Measurements from ENCODE around the gene TPGS1. TPM values are rescaled to one million over a fixed set of nuclear protein-coding genes. Genes with fewer than 3 reads are reported as not detected.

The TPGS1 gene
- total RNA-seq, 1 donor from 2014 or later: 26.1 TPM

GRCh38 chr19:497491-497868, 9.8 kb upstream of the TPGS1 start:
- Mint-ChIP-seq H3K27ac (no peak overlapping the region), H3K4me1 (ENCODE audit: unreplicated experiment) (peaks cover under 1% of the 10 kb centered on the region), H3K36me3 (no peaks in the 10 kb centered on the region), H3K4me3 (no peak overlapping the region), H3K9me3 (no peaks in the 10 kb centered on the region), H3K27me3 (peaks cover 28% of the 10 kb centered on the region)
- DNase-seq (ENCODE audit: extremely low spot score, unreplicated experiment): no peak
- TF ChIP-seq CTCF (conservative IDR thresholded peaks at IDR 0.05): no peak

- no peak overlapping the region for H3K4me3 Mint-ChIP-seq
- no peaks in the 10 kb centered on the region for H3K9me3 Mint-ChIP-seq
- no peak overlapping the region for H3K27ac Mint-ChIP-seq
- no peak for TF ChIP-seq CTCF (conservative IDR thresholded peaks at IDR 0.05)
- H3K4me1 Mint-ChIP-seq (ENCODE audit: unreplicated experiment): peaks cover 6% of the 10 kb centered on the region
- no peak for DNase-seq (ENCODE audit: extremely low spot score, unreplicated experiment)
- no peaks in the 10 kb centered on the region for H3K36me3 Mint-ChIP-seq
- peaks cover 30% of the 10 kb centered on the region for H3K27me3 Mint-ChIP-seq
Observed at GRCh38 chr19:497869-498510, 9.3 kb upstream of the TPGS1 start.

GRCh38 chr19:498511-498891, 8.8 kb upstream of the TPGS1 start:
- Mint-ChIP-seq H3K9me3 (no peaks in the 10 kb centered on the region), H3K4me3 (no peak overlapping the region), H3K4me1 (ENCODE audit: unreplicated experiment) (peaks cover 6% of the 10 kb centered on the region), H3K27me3 (peaks cover 30% of the 10 kb centered on the region), H3K36me3 (no peaks in the 10 kb centered on the region), H3K27ac (no peak overlapping the region)
- no peak for TF ChIP-seq CTCF (conservative IDR thresholded peaks at IDR 0.05)
- no peak for DNase-seq (ENCODE audit: extremely low spot score, unreplicated experiment)

DNA sequence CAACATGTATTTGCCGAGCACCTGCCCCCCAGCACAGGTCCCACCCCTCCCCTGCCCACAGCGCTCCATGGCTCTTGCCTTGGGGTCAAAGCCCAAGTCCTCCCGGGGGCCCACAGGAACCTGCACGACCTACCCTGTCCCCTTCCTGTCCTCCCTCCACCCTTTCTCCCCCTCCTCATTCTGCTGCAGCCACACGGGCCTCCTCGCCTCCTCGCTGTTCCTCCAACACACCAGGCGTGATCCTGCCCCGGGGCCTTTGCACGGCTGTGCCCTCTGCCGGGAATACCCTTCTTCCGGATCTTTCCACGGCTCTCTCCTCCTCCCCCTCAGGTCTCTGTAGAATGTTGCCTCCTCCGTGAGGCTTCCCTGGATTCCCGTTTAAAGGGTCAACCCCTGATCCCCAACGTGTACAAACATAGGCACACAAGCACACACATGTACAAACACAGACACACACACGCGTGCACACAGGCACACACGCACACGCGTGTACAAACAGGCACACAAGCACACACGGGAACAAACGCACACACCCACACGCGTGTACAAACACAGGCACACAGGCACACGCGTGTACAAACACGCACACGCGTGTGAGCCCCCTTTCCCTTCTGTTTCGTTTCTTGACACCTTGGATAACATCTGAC, 8.2 kb upstream of the TPGS1 start:
- Mint-ChIP-seq H3K4me1 (ENCODE audit: unreplicated experiment) (peaks cover 6% of the 10 kb centered on the region), H3K36me3 (no peaks in the 10 kb centered on the region)

DNA sequence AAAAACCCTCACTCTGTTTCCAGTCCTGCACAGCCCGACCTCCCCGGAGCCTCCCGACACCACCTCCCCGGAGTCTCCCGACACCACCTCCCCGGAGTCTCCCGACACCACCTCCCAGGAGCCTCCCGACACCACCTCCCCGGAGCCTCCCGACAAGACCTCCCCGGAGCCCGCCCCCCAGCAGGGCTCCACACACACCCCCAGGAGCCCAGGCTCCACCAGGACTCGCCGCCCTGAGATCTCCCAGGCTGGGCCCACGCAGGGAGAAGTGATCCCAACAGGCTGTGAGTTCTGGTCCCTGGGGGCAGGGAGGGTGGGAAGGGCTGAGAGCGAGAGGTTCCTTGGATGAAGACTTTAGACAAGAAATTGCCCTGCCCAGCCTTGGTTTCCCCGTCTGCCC, 5.7 kb upstream of the TPGS1 start:
- Mint-ChIP-seq H3K4me1 (ENCODE audit: unreplicated experiment) (peaks cover 6% of the 10 kb centered on the region), H3K36me3 (no peaks in the 10 kb centered on the region), H3K27me3 (peaks cover 23% of the 10 kb centered on the region), H3K9me3 (no peaks in the 10 kb centered on the region), H3K4me3 (no peak overlapping the region), H3K27ac (no peak overlapping the region)
- no peak for DNase-seq (ENCODE audit: extremely low spot score, unreplicated experiment)
- no peak for TF ChIP-seq CTCF (conservative IDR thresholded peaks at IDR 0.05)

More for the DNA sequence above, 8.2 kb upstream of the TPGS1 start:
- H3K27ac Mint-ChIP-seq: no peak overlapping the region
- no peak for DNase-seq (ENCODE audit: extremely low spot score, unreplicated experiment)
- peak overlapping the region; percentile 58 for H3K4me3 Mint-ChIP-seq
- H3K9me3 Mint-ChIP-seq: no peaks in the 10 kb centered on the region
- peaks cover 30% of the 10 kb centered on the region for H3K27me3 Mint-ChIP-seq
- no peak for TF ChIP-seq CTCF (conservative IDR thresholded peaks at IDR 0.05)
